Pancreas (tissue), 10 donors: Measurements from ENCODE around the gene KRT9. TPM values are rescaled to one million over a fixed set of nuclear protein-coding genes. Genes with fewer than 3 reads are reported as not detected.

Experiments
- ATAC-seq, 4 donors: fragments of 200-7000 bp; cut with Tn5 transposase; one replicate each; pipeline versions ENCODE4 v1.8.0 to v1.9.1; 2020; ENCODE audit warnings: mild to moderate bottlenecking in 4 of 4, moderate library complexity in 4 of 4
- DNase-seq, 6 donors: peaks; one replicate each; pipeline ENCODE4 v3.0.0-alpha.2; 2020
- FAIRE-seq: peaks from 2 replicates; lab custom pipeline; 2012; peaks lifted over from hg19 to GRCh38; lab: Jason Lieb, UNC
- H3K27ac ChIP-seq, 4 donors: fragments of 200-600 bp; sonication (generic); 1 replicate in 3 of 4; 2 replicates in 1 of 4; pipeline versions ENCODE4 v1.5.0 to v1.8.0; 2020
- H3K27me3 ChIP-seq, 4 donors: fragments of 200-600 bp; one replicate each; pipeline ENCODE4 v1.8.0; 2021
- H3K36me3 ChIP-seq, 3 donors: fragments of 200-600 bp; sonication (generic) in 1 of 3; one replicate each; pipeline versions ENCODE4 v1.5.0 to v1.8.0; 2020 to 2021
- H3K4me1 ChIP-seq, 3 donors: fragments of 200-600 bp; one replicate each; pipeline ENCODE4 v1.8.0; 2021
- H3K4me3 ChIP-seq, 4 donors: fragments of 200-600 bp; sonication (generic) in 2 of 4; one replicate each; pipeline versions ENCODE4 v1.5.0 to v1.8.0; 2020 to 2021
- H3K9me3 ChIP-seq, 4 donors: fragments of 200-600 bp; one replicate each; pipeline ENCODE4 v1.8.0; 2021
- WGBS, 2 donors: extraction: QIAGEN DNeasy Blood & Tissue Kit; methylation state at CpG; one replicate each; pipeline ENCODE4 v1.1.7; 2013; 5-methylcytosine and 5-hydroxymethylcytosine counted together
- intact Hi-C, 3 donors: fragments of 100-400 bp; cut with DNase I; formaldehyde crosslinking; loops; one replicate each; pipeline versions ENCODE4 v1.11.1 to v1.14.2; 2022
- microRNA-seq, 2 donors: library from miRNA; unstranded; fragments of <30 nt; microRNA quantifications; one replicate each; pipeline versions ENCODE4 to v1.1.0, GENCODE V29; 2019 to 2020
- polyA plus RNA-seq, 2 donors: library from polyadenylated mRNA; stranded (reverse); fragments of 200-250 nt; gene quantifications; one replicate each; pipeline ENCODE4 v1.2.3, GENCODE V29; 2013
- total RNA-seq, 6 donors: library from RNA; stranded (reverse); fragmentation: NEBNext Ultra II Directional in 4 of 6; extraction: Animal tissue kit (Norgen Biotek cat#: 25700) in 4 of 6; gene quantifications; one replicate each; pipeline versions ENCODE4 v1.2.1 to v1.2.4, GENCODE V29; 2021 to 2023
- TF ChIP-seq, protein P1 (sequence below), 4 donors: fragments of 200-600 bp; sonication (generic) in 3 of 4; IDR thresholded peaks; one replicate each; pipeline versions ENCODE4 v1.5.0 to v1.8.0; 2021; ENCODE audit warnings: antibody characterized with exemption in 4 of 4
- donor health status: healthy with polysubstance abuse.
- donor health status: DM: no; HTN: no; CAD: no; lungs with moderate emphysema.
- donor health status: DM: no; HTN: no; CAD: no.
- donor health status: control.
- donor health status: control.
- donor health status: Bipolar disorder and iron deficiency.
- donor health status: DM: yes; HTN: yes; CAD: no.
- donor health status: DM: no; HTN: no; CAD: no.
- donor health status: DM: no; HTN: no; CAD: no.
- donor health status: DM: yes; HTN: yes; CAD: no.

Gene KRT9
- total and polyA plus RNA-seq, 8 donors, result not detected

- Histone ChIP-seq H3K4me1 (peaks cover 0 to 6% (median 4%) of the 10 kb centered on the region in 3 donors), H3K27me3 (no peaks in the 10 kb centered on the region), H3K9me3 (no peaks in the 10 kb centered on the region), H3K4me3 (no peak overlapping the region), H3K27ac (no peak overlapping the region), H3K36me3 (no peaks in the 10 kb centered on the region)
- no peak for DNase-seq
- no peak for ATAC-seq
- WGBS, 2 donors, result 74 to 77% methylated on average over 14 of the region's 14 CpGs
- no peak for FAIRE-seq
- intact Hi-C loops, result no loop called here
- TF ChIP-seq, protein P1, sequence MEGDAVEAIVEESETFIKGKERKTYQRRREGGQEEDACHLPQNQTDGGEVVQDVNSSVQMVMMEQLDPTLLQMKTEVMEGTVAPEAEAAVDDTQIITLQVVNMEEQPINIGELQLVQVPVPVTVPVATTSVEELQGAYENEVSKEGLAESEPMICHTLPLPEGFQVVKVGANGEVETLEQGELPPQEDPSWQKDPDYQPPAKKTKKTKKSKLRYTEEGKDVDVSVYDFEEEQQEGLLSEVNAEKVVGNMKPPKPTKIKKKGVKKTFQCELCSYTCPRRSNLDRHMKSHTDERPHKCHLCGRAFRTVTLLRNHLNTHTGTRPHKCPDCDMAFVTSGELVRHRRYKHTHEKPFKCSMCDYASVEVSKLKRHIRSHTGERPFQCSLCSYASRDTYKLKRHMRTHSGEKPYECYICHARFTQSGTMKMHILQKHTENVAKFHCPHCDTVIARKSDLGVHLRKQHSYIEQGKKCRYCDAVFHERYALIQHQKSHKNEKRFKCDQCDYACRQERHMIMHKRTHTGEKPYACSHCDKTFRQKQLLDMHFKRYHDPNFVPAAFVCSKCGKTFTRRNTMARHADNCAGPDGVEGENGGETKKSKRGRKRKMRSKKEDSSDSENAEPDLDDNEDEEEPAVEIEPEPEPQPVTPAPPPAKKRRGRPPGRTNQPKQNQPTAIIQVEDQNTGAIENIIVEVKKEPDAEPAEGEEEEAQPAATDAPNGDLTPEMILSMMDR (IDR thresholded peaks at IDR 0.05), result no peak
Measured at GRCh38 chr17:41516830-41517283, 55.0 kb downstream of the KRT9 start.

DNA sequence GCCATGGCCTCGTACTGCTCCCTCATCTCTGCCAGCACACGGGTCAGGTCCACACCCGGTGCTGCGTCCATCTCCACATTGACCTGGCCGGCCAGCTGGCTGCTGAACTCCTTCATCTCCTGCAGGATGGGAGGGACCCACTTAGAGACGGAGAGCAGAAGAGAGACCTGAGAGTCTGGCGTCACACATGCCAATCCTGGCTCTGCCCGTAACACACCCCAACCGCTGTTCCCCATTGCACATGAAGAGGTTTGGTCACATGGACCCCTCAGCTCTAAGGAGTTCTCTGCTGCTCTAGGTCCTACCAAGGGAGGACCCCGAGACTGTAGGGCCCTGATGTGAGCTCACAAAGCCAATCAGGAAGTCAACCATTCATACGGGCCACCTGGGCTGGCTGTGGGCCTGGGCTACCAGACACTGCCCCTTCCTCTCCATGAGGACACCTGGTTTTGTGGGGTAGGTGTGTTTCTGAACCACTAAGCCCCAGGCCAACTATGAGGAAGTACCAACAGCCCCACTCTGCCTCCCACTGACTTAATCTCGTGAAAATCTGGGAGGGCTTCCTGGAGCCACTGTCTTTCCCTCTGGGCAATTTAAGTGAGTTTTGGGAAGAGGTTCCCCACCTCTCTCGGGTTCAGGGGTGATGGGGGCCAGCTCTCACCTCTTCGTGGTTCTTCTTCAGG lies 55.6 kb downstream of the KRT9 start:
- FAIRE-seq (no peak), DNase-seq (no peak), ATAC-seq (no peak)
- no peaks in the 10 kb centered on the region for H3K9me3 ChIP-seq
- no peaks in the 10 kb centered on the region for H3K36me3 ChIP-seq
- TF ChIP-seq, protein P1 (IDR thresholded peaks at IDR 0.05), result no peak
- no peak overlapping the region for H3K27ac ChIP-seq
- no peaks in the 10 kb centered on the region for H3K27me3 ChIP-seq
- 68 to 81% methylated on average over 14 of the region's 14 CpGs for WGBS, 2 donors
- H3K4me3 ChIP-seq, result no peak overlapping the region
- peaks cover 0 to 3% (median 1%) of the 10 kb centered on the region in 3 donors for H3K4me1 ChIP-seq
- intact Hi-C loops, result no loop called here

Small RNA genes within 50 kb of the gene (microRNA-seq; reads per million reads assigned to microRNA genes)
- 0 reads per million in 2 donors for gene MIR6510

Other genes starting within 250 kb of the KRT9 start
- gene KRT33A, start 221.2 kb downstream of the KRT9 start, total RNA-seq, result not detected
- not detected for gene KRT33A, start 221.2 kb downstream of the KRT9 start, polyA plus RNA-seq
- not detected for gene KRT33B, start 202.2 kb downstream of the KRT9 start, total RNA-seq
- gene KRT33B, start 202.2 kb downstream of the KRT9 start, polyA plus RNA-seq, result not detected
- gene KRT34, start 189.8 kb downstream of the KRT9 start, total RNA-seq, result not detected
- gene KRT34, start 189.8 kb downstream of the KRT9 start, polyA plus RNA-seq, result not detected
- gene KRT31, start 174.5 kb downstream of the KRT9 start, total RNA-seq, result not detected
- not detected for gene KRT31, start 174.5 kb downstream of the KRT9 start, polyA plus RNA-seq
- not detected for gene KRT37, start 147.5 kb downstream of the KRT9 start, total RNA-seq
- gene KRT37, start 147.5 kb downstream of the KRT9 start, polyA plus RNA-seq, result not detected
- gene KRT38, start 131.1 kb downstream of the KRT9 start, total RNA-seq, result not detected
- not detected for gene KRT38, start 131.1 kb downstream of the KRT9 start, polyA plus RNA-seq
- not detected for gene KRT32, start 104.7 kb downstream of the KRT9 start, total RNA-seq
- gene KRT32, start 104.7 kb downstream of the KRT9 start, polyA plus RNA-seq, result under 1 TPM in 1 of 2 donors, not detected in 1; 0.05 TPM
- not detected for gene KRT35, start 90.9 kb downstream of the KRT9 start, total RNA-seq
- gene KRT35, start 90.9 kb downstream of the KRT9 start, polyA plus RNA-seq, result not detected
- not detected for gene KRT36, start 82.1 kb downstream of the KRT9 start, total RNA-seq
- not detected for gene KRT36, start 82.1 kb downstream of the KRT9 start, polyA plus RNA-seq
- under 1 TPM in 1 of 6 donors, not detected in 5; 0.39 TPM for gene KRT13, start 66.4 kb downstream of the KRT9 start, total RNA-seq
- gene KRT13, start 66.4 kb downstream of the KRT9 start, polyA plus RNA-seq, result 10 to 100 TPM in 1 of 2 donors, 1 to 10 TPM in 1; 5.3 to 11.9 TPM
- gene KRT15, start 53.2 kb downstream of the KRT9 start, total RNA-seq, result 1 to 10 TPM in 2 of 6 donors, under 1 TPM in 4; 0.20 to 1.4 (median 0.43) TPM
- gene KRT15, start 53.2 kb downstream of the KRT9 start, polyA plus RNA-seq, result 1 to 10 TPM; 1.1 TPM
- 100 to 1,000 TPM in 2 of 6 donors, 10 to 100 TPM in 4; 14.2 to 147 (median 47.9) TPM for gene KRT19, start 43.8 kb downstream of the KRT9 start, total RNA-seq
- 10 to 100 TPM; 81.5 to 81.9 TPM for gene KRT19, start 43.8 kb downstream of the KRT9 start, polyA plus RNA-seq
- under 1 TPM in 2 of 6 donors, not detected in 4; 0.26 to 0.28 TPM for gene KRT14, start 14.8 kb upstream of the KRT9 start, total RNA-seq
- gene KRT14, start 14.8 kb upstream of the KRT9 start, polyA plus RNA-seq, result under 1 TPM; 0.30 to 0.38 TPM
- gene KRT16, start 40.7 kb upstream of the KRT9 start, total RNA-seq, result under 1 TPM in 2 of 6 donors, not detected in 4; 0.15 to 0.32 TPM
- under 1 TPM; 0.05 to 0.61 TPM for gene KRT16, start 40.7 kb upstream of the KRT9 start, polyA plus RNA-seq
- gene KRT17, start 52.5 kb upstream of the KRT9 start, total RNA-seq, result 10 to 100 TPM in 1 of 6 donors, 1 to 10 TPM in 2, under 1 TPM in 3; 0.42 to 28.4 (median 1.0) TPM
- 1 to 10 TPM; 2.6 to 7.0 TPM for gene KRT17, start 52.5 kb upstream of the KRT9 start, polyA plus RNA-seq
- gene EIF1, start 116.8 kb upstream of the KRT9 start, total RNA-seq, result 100 to 1,000 TPM; 421 to 934 (median 592) TPM
- 100 to 1,000 TPM; 316 to 590 TPM for gene EIF1, start 116.8 kb upstream of the KRT9 start, polyA plus RNA-seq
- not detected for gene GAST, start 140.3 kb upstream of the KRT9 start, total RNA-seq
- not detected for gene GAST, start 140.3 kb upstream of the KRT9 start, polyA plus RNA-seq
- gene HAP1, start 162.6 kb upstream of the KRT9 start, total RNA-seq, result 1 to 10 TPM in 3 of 6 donors, under 1 TPM in 3; 0.13 to 1.6 (median 0.84) TPM
- 1 to 10 TPM; 2.6 to 4.2 TPM for gene HAP1, start 162.6 kb upstream of the KRT9 start, polyA plus RNA-seq
- gene JUP, start 214.7 kb upstream of the KRT9 start, total RNA-seq, result 10 to 100 TPM; 31.1 to 93.5 (median 42.0) TPM
- 10 to 100 TPM; 46.8 to 50.4 TPM for gene JUP, start 214.7 kb upstream of the KRT9 start, polyA plus RNA-seq
- gene P3H4, start 239.9 kb upstream of the KRT9 start, total RNA-seq, result 10 to 100 TPM in 3 of 6 donors, 1 to 10 TPM in 3; 8.4 to 15.7 (median 10.1) TPM
- gene P3H4, start 239.9 kb upstream of the KRT9 start, polyA plus RNA-seq, result 10 to 100 TPM; 13.0 to 16.6 TPM
- 10 to 100 TPM in 4 of 6 donors, 1 to 10 TPM in 2; 4.5 to 35.3 (median 11.7) TPM for gene FKBP10, start 240.9 kb upstream of the KRT9 start, total RNA-seq
- 10 to 100 TPM in 1 of 2 donors, 1 to 10 TPM in 1; 9.1 to 17.3 TPM for gene FKBP10, start 240.9 kb upstream of the KRT9 start, polyA plus RNA-seq